ENCODE measurements around the gene DOCK2. TPM values are rescaled to one million over a fixed set of nuclear protein-coding genes. Genes with fewer than 3 reads are reported as not detected.

Gene DOCK2
- total RNA-seq, 1 donor from 2014 or later, result 3.9 TPM

DNA sequence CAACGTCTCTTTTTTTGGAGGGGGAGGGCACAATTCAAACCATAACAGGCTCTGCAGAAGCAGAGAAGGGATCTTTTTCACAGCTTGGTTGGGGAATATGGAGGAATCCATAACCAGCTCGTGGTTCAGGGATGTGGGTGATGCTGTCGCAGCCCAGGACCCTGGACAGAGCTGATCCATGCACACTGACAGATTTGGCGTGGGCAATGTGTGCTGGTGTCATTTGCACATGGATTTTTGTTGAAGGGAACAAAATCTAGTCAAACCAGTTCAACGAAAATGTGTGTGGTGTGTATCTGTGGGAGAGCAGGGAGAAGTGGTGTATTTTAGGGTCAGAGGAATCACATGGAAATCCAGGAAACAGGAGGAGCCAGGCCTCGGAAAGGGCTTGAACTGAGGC lies 4.2 kb downstream of the DOCK2 start:
- no peak for TF ChIP-seq CTCF (IDR thresholded peaks at IDR 0.05; ENCODE audit: insufficient read depth, low read length, poor library complexity, severe bottlenecking)
- H3K36me3 ChIP-seq (ENCODE audit: control insufficient read depth, insufficient read depth, low read length), result no peaks in the 10 kb centered on the region
- no peak overlapping the region for H3K4me3 ChIP-seq (ENCODE audit: low read depth, low read length)
- no peaks in the 10 kb centered on the region for H3K27me3 ChIP-seq (ENCODE audit: control insufficient read depth, insufficient read depth, low read length)
- DNase-seq (ENCODE audit: low read depth), result no peak

GRCh38 chr5:169646856-169647255 lies 9.8 kb downstream of the DOCK2 start:
- no peak for TF ChIP-seq CTCF (IDR thresholded peaks at IDR 0.05; ENCODE audit: insufficient read depth, low read length, poor library complexity, severe bottlenecking)
- no peak for DNase-seq (ENCODE audit: low read depth)
- Histone ChIP-seq H3K4me3 (ENCODE audit: low read depth, low read length) (no peak overlapping the region), H3K27me3 (ENCODE audit: control insufficient read depth, insufficient read depth, low read length) (no peaks in the 10 kb centered on the region), H3K36me3 (ENCODE audit: control insufficient read depth, insufficient read depth, low read length) (no peaks in the 10 kb centered on the region)

DNA sequence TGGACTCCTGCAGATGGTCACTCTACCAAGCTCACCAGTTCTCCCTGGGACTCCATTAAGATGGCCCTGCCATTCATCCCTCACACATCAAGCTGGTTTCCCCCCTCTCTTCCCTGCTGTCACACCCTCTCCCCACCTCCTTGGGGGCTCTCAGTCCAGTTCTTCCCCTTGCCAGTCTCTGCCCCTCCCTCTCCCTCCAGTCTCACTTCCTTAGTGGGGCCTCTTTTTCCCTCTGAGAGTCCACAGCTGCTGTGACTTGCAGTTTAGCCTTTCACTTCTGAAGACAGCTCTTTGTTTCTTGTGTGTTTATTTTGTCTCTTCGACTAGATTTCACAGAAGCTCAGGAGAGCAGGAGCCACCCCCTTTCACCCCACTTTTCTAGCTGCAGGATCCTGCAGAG lies 10.5 kb downstream of the DOCK2 start:
- no peaks in the 10 kb centered on the region for H3K27me3 ChIP-seq (ENCODE audit: control insufficient read depth, insufficient read depth, low read length)
- H3K4me3 ChIP-seq (ENCODE audit: low read depth, low read length), result no peak overlapping the region
- TF ChIP-seq CTCF (IDR thresholded peaks at IDR 0.05; ENCODE audit: insufficient read depth, low read length, poor library complexity, severe bottlenecking), result no peak
- DNase-seq (ENCODE audit: low read depth), result no peak
- no peaks in the 10 kb centered on the region for H3K36me3 ChIP-seq (ENCODE audit: control insufficient read depth, insufficient read depth, low read length)

DNA sequence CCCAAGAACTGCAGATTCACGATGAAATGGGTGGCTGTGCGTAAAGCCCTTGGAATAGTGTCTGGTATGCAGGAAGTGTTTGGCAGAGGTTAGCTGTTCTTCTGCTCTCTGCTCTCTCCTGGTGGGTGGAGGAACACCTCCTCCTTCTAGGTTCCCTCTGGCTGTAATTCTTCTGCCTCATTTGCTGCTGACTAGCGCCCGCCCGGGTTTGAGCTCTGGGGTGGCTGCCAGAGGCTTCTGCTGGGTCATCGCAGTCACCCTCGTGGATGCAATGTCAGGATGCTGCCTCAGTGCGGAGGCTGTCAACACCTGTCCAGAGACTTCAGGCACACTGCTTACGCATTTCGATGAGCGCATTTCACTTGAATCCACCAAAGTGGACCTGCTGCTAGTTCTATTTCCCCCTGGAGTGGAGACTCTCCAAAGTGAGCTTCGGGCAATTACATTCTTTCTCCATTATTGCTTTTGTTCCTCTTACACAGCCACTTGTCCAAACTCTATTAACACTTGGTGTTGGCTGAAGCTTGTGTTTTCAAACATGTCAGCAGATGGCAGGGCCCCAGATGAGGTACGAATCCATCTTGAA lies 11.7 kb downstream of the DOCK2 start:
- DNase-seq (ENCODE audit: low read depth), result no peak
- Histone ChIP-seq H3K27me3 (ENCODE audit: control insufficient read depth, insufficient read depth, low read length) (no peaks in the 10 kb centered on the region), H3K36me3 (ENCODE audit: control insufficient read depth, insufficient read depth, low read length) (no peaks in the 10 kb centered on the region), H3K4me3 (ENCODE audit: low read depth, low read length) (no peak overlapping the region)
- no peak for TF ChIP-seq CTCF (IDR thresholded peaks at IDR 0.05; ENCODE audit: insufficient read depth, low read length, poor library complexity, severe bottlenecking)

- TF ChIP-seq CTCF (IDR thresholded peaks at IDR 0.05; ENCODE audit: insufficient read depth, low read length, poor library complexity, severe bottlenecking), result no peak
- H3K4me3 ChIP-seq (ENCODE audit: low read depth, low read length), result no peak overlapping the region
- no peak for DNase-seq (ENCODE audit: low read depth)
- no peaks in the 10 kb centered on the region for H3K36me3 ChIP-seq (ENCODE audit: control insufficient read depth, insufficient read depth, low read length)
- H3K27me3 ChIP-seq (ENCODE audit: control insufficient read depth, insufficient read depth, low read length), result no peaks in the 10 kb centered on the region
Observed at GRCh38 chr5:169649486-169649885, 12.4 kb downstream of the DOCK2 start.

- TF ChIP-seq CTCF (IDR thresholded peaks at IDR 0.05; ENCODE audit: insufficient read depth, low read length, poor library complexity, severe bottlenecking), result no peak
- no peaks in the 10 kb centered on the region for H3K27me3 ChIP-seq (ENCODE audit: control insufficient read depth, insufficient read depth, low read length)
- no peaks in the 10 kb centered on the region for H3K36me3 ChIP-seq (ENCODE audit: control insufficient read depth, insufficient read depth, low read length)
- DNase-seq (ENCODE audit: low read depth), result no peak
- H3K4me3 ChIP-seq (ENCODE audit: low read depth, low read length), result no peak overlapping the region
Observed at GRCh38 chr5:169650701-169651331, 13.7 kb downstream of the DOCK2 start.
